LNCAP (cell line): ENCODE results near the gene TRANK1.

ENCODE experiments used
- CTCF ChIP-seq: fragments of 450-650 bp; IDR thresholded peaks from 2 replicates; pipeline ENCODE4 v1.5.1; 2017; ENCODE audit warnings: mild to moderate bottlenecking

TRANK1 gene

GRCh38 chr3:36988356-36988755, 43.5 kb upstream of the TRANK1 start:
- TF ChIP-seq CTCF = no peak

GRCh38 chr3:36981006-36981405, 36.2 kb upstream of the TRANK1 start:
- no peak for TF ChIP-seq CTCF

- TF ChIP-seq CTCF = no peak
Measured at GRCh38 chr3:36973139-36973538, 28.3 kb upstream of the TRANK1 start.

- no peak for TF ChIP-seq CTCF
Measured at GRCh38 chr3:36972163-36972562, 27.3 kb upstream of the TRANK1 start.

GRCh38 chr3:36969540-36970432, 24.9 kb upstream of the TRANK1 start:
- TF ChIP-seq CTCF = no peak

- TF ChIP-seq CTCF = no peak
Measured at GRCh38 chr3:36969085-36969484, 24.2 kb upstream of the TRANK1 start.

GRCh38 chr3:36965440-36965839, 20.6 kb upstream of the TRANK1 start:
- no peak for TF ChIP-seq CTCF
